Esophagus muscularis mucosa (tissue), 4 donors: ENCODE data around the gene BCAR1. TPM values are rescaled to one million over a fixed set of nuclear protein-coding genes. Genes with fewer than 3 reads are reported as not detected.
"Not testable (repeated sequence)": the region's sequence is repeated elsewhere in the genome, so short reads cannot be mapped to it uniquely, and the experiment has no call there.

ENCODE experiments used
- DNase-seq: peaks from one replicate; pipeline ENCODE4 v3.0.0-alpha.2; 2017; ENCODE audit errors: extremely low spot score
- H3K27ac ChIP-seq, 4 donors: fragments of 200-600 bp; sonication (generic); replicated peaks in 1 of 4; 1 replicate in 3 of 4; 2 replicates in 1 of 4; pipeline ENCODE4 v1.5.1; 2016 to 2019; ENCODE audit warnings: mild to moderate bottlenecking in 1 of 4
- H3K27me3 ChIP-seq, 4 donors: fragments of 200-600 bp; sonication (generic); one replicate each; pipeline versions ENCODE4 v1.5.1 to v1.6.0; 2016 to 2019
- H3K36me3 ChIP-seq, 4 donors: fragments of 200-600 bp; sonication (generic); one replicate each; pipeline ENCODE4 v1.5.1; 2016 to 2019
- H3K4me1 ChIP-seq, 4 donors: fragments of 200-600 bp; sonication (generic); one replicate each; pipeline ENCODE4 v1.5.1; 2016 to 2019
- H3K4me3 ChIP-seq, 4 donors: fragments of 200-600 bp; sonication (generic); 1 replicate in 2 of 4; 2 replicates in 2 of 4; pipeline ENCODE4 v1.5.1; 2016 to 2019; ENCODE audit warnings: mild to moderate bottlenecking in 4 of 4, moderate library complexity in 1 of 4
- H3K9me3 ChIP-seq, 4 donors: fragments of 200-600 bp; sonication (generic); 1 replicate in 3 of 4; 2 replicates in 1 of 4; pipeline ENCODE4 v1.5.1; 2016 to 2019
- CTCF ChIP-seq, 3 experiments: fragments of 200-600 bp in 2 of 3; fragments of 450-650 bp in 1 of 3; sonication (generic) in 2 of 3; IDR thresholded peaks; one replicate each; pipeline ENCODE4 v1.5.1; 2017 to 2019; ENCODE audit warnings: antibody characterized with exemption in 3 of 3, mild to moderate bottlenecking in 2 of 3, moderate library complexity in 1 of 3
- EP300 ChIP-seq: sonication (generic); formaldehyde crosslinking; IDR thresholded peaks from one replicate; pipeline ENCODE4 v1.6.1; 2017; ENCODE audit warnings: antibody characterized with exemption
- POLR2A ChIP-seq: fragments of 450-650 bp; IDR thresholded peaks from one replicate; pipeline ENCODE4 v1.6.1; 2017; ENCODE audit warnings: antibody characterized with exemption, moderate library complexity, mild to moderate bottlenecking, low read depth
- POLR2AphosphoS5 ChIP-seq, 2 donors: sonication (generic); formaldehyde crosslinking; IDR thresholded peaks; one replicate each; pipeline ENCODE4 v1.6.1; 2017; ENCODE audit warnings: antibody characterized with exemption in 2 of 2
- WGBS: methylation state at CpG from one replicate; pipeline ENCODE4 v1.1.5; 2018; 5-methylcytosine and 5-hydroxymethylcytosine counted together
- intact Hi-C: fragments of 100-400 bp; cut with DNase I; formaldehyde crosslinking; loops from one replicate; pipeline ENCODE4 v1.15.1; 2023
- total RNA-seq, 4 donors: library from RNA; depleted of rRNA; stranded (reverse); fragments of >200 nt; gene quantifications; one replicate each; pipeline versions ENCODE4 v1.1.0 to v1.2.1, GENCODE V29; 2016

BCAR1 gene
- total RNA-seq, 4 donors from 2014 or later: 31.6 to 67.1 (median 54.8) TPM

GRCh38 chr16:75243667-75244224 lies 7.7 kb downstream of the BCAR1 start:
- intact Hi-C loops: no loop called here

GRCh38 chr16:75242436-75243078 lies 8.9 kb downstream of the BCAR1 start:
- peaks cover 75 to 90% (median 83%) of the 10 kb centered on the region in 4 donors for H3K4me1 ChIP-seq
- DNase-seq, H3K9me3 ChIP-seq, intact Hi-C loops, H3K4me3 ChIP-seq, H3K27me3 ChIP-seq: not testable (repeated sequence)
- peak overlapping the region in 2 of 4 donors; percentile 90 to 95 for H3K27ac ChIP-seq
- peaks cover 7 to 36% (median 26%) of the 10 kb centered on the region in 4 donors for H3K36me3 ChIP-seq
- WGBS: 93% methylated on average over 21 of the region's 27 CpGs

More at GRCh38 chr16:75243667-75244224, 7.7 kb downstream of the BCAR1 start:
- DNase-seq: no peak
- TF ChIP-seq EP300: no peak
- no peak for TF ChIP-seq POLR2AphosphoS5 (IDR thresholded peaks at IDR 0.05)
- no peak for TF ChIP-seq CTCF (IDR thresholded peaks at IDR 0.05)
- no peak for TF ChIP-seq POLR2A
- Histone ChIP-seq H3K27ac (peak overlapping the region; percentile 88 to 95 (median 91)), H3K4me3 (no peak overlapping the region), H3K36me3 (peaks cover 7 to 36% (median 26%) of the 10 kb centered on the region in 4 donors), H3K27me3 (no peaks in the 10 kb centered on the region), H3K4me1 (peaks cover 75 to 90% (median 83%) of the 10 kb centered on the region in 4 donors), H3K9me3 (no peaks in the 10 kb centered on the region)
- WGBS: 55% methylated on average over 14 of the region's 20 CpGs

- no peak for DNase-seq
- intact Hi-C loops: no loop called here
- WGBS: 95% methylated on average over 13 of the region's 13 CpGs
- no peaks in the 10 kb centered on the region for H3K27me3 ChIP-seq
- H3K36me3 ChIP-seq: peaks cover 7 to 40% (median 28%) of the 10 kb centered on the region in 4 donors
- no peak overlapping the region for H3K4me3 ChIP-seq
- peak overlapping the region in 1 of 4 donors; percentile 48 for H3K27ac ChIP-seq
- no peaks in the 10 kb centered on the region for H3K9me3 ChIP-seq
- H3K4me1 ChIP-seq: peaks cover 75 to 88% (median 83%) of the 10 kb centered on the region in 4 donors
- no peak for TF ChIP-seq POLR2A
- TF ChIP-seq CTCF (IDR thresholded peaks at IDR 0.05): no peak
- TF ChIP-seq EP300: no peak
Measured at GRCh38 chr16:75241955-75242354, 9.5 kb downstream of the BCAR1 start.

GRCh38 chr16:75241412-75241811 lies 10.0 kb downstream of the BCAR1 start:
- Histone ChIP-seq H3K36me3 (peaks cover 7 to 45% (median 33%) of the 10 kb centered on the region in 4 donors), H3K27me3 (no peaks in the 10 kb centered on the region), H3K4me3 (no peak overlapping the region), H3K27ac (peak overlapping the region in 1 of 4 donors; percentile 48), H3K9me3 (no peaks in the 10 kb centered on the region), H3K4me1 (peaks cover 70 to 85% (median 80%) of the 10 kb centered on the region in 4 donors)
- no peak for DNase-seq
- no peak for TF ChIP-seq POLR2A
- no peak for TF ChIP-seq EP300
- no peak for TF ChIP-seq CTCF (IDR thresholded peaks at IDR 0.05)
- TF ChIP-seq POLR2AphosphoS5 (IDR thresholded peaks at IDR 0.05): no peak
- intact Hi-C loops: no loop called here
- WGBS: 63% methylated on average over 5 of the region's 8 CpGs

- DNase-seq, H3K4me3 ChIP-seq, H3K9me3 ChIP-seq, intact Hi-C loops, H3K27me3 ChIP-seq: not testable (repeated sequence)
- Histone ChIP-seq H3K36me3 (peaks cover 7 to 51% (median 40%) of the 10 kb centered on the region in 4 donors), H3K4me1 (peaks cover 63 to 78% (median 72%) of the 10 kb centered on the region in 4 donors), H3K27ac (peak overlapping the region in 1 of 4 donors; percentile 84)
- WGBS: 80% methylated on average over 1 of the region's 7 CpGs
Measured at GRCh38 chr16:75240633-75241032, 10.8 kb downstream of the BCAR1 start.
